Tibial nerve (tissue), 4 donors: ENCODE results near the gene CD9. TPM values are rescaled to one million over a fixed set of nuclear protein-coding genes. Genes with fewer than 3 reads are reported as not detected.

Source experiments
- DNase-seq, 2 donors: peaks; one replicate each; pipeline ENCODE4 v3.0.0-alpha.2; 2019; ENCODE audit warnings: low spot score in 2 of 2
- H3K27ac ChIP-seq, 4 donors: fragments of 200-600 bp; sonication (generic) in 3 of 4; one replicate each; pipeline ENCODE4 v1.5.1; 2017 to 2019; ENCODE audit warnings: mild to moderate bottlenecking in 1 of 4
- H3K27me3 ChIP-seq, 2 donors: fragments of 200-600 bp; sonication (generic) in 1 of 2; one replicate each; pipeline versions ENCODE4 v1.5.1 to v1.6.0; 2017 to 2019
- H3K36me3 ChIP-seq, 3 donors: fragments of 200-600 bp; sonication (generic); one replicate each; pipeline ENCODE4 v1.5.1; 2018 to 2019
- H3K4me1 ChIP-seq, 4 donors: fragments of 200-600 bp; sonication (generic) in 3 of 4; one replicate each; pipeline ENCODE4 v1.5.1; 2017 to 2019
- H3K4me3 ChIP-seq, 4 donors: fragments of 200-600 bp; sonication (generic) in 3 of 4; one replicate each; pipeline ENCODE4 v1.5.1; 2017 to 2019; ENCODE audit warnings: mild to moderate bottlenecking in 1 of 4, moderate library complexity in 1 of 4
- H3K9me3 ChIP-seq, 4 donors: fragments of 200-600 bp; sonication (generic) in 3 of 4; one replicate each; pipeline ENCODE4 v1.5.1; 2017 to 2019
- EP300 ChIP-seq, 2 donors: sonication (generic); formaldehyde crosslinking; IDR thresholded peaks; one replicate each; pipeline ENCODE4 v1.6.1; 2017; ENCODE audit warnings: antibody characterized with exemption in 2 of 2, mild to moderate bottlenecking in 1 of 2
- POLR2A ChIP-seq, 2 donors: fragments of 450-650 bp; IDR thresholded peaks; one replicate each; pipeline ENCODE4 v1.6.1; 2017; ENCODE audit warnings: antibody characterized with exemption in 2 of 2, mild to moderate bottlenecking in 2 of 2, moderate library complexity in 2 of 2
- WGBS, 2 donors: methylation state at CpG; one replicate each; pipeline ENCODE4 v1.1.5; 2018; 5-methylcytosine and 5-hydroxymethylcytosine counted together
- total RNA-seq, 4 donors: library from RNA; depleted of rRNA; stranded (reverse); fragments of >200 nt; gene quantifications; one replicate each; pipeline ENCODE4 v1.1.0, GENCODE V29; 2016
- TF ChIP-seq, protein P1 (sequence below), 5 experiments: fragments of 200-600 bp in 3 of 5; fragments of 450-650 bp in 2 of 5; sonication (generic) in 3 of 5; IDR thresholded peaks; one replicate each; pipeline ENCODE4 v1.5.1; 2016 to 2019; ENCODE audit warnings: antibody characterized with exemption in 5 of 5, mild to moderate bottlenecking in 3 of 5, moderate library complexity in 2 of 5

Gene CD9
- total RNA-seq, 4 donors from 2014 or later, result 297 to 500 (median 391) TPM

DNA sequence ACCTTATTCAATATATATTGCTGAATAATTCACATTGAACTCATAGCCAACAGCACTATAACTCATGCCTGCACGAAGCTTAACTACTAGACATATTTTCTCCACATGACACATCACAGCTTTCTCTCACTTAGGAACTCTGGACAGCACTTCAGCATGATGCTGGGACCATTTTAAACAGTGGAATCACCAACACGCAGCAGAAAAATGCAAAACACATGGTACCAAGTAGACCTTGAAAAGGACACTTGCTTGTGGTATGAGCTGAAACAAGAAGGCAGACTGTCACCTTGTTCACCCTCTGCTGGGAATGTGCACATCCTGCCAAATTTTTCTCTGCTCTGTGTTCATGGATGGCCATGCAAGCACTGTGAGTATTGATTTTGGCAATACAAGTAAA lies 34.8 kb upstream of the CD9 start:
- H3K27ac ChIP-seq, result no peak overlapping the region
- H3K4me3 ChIP-seq, result no peak overlapping the region
- no peaks in the 10 kb centered on the region for H3K36me3 ChIP-seq
- TF ChIP-seq, protein P1, sequence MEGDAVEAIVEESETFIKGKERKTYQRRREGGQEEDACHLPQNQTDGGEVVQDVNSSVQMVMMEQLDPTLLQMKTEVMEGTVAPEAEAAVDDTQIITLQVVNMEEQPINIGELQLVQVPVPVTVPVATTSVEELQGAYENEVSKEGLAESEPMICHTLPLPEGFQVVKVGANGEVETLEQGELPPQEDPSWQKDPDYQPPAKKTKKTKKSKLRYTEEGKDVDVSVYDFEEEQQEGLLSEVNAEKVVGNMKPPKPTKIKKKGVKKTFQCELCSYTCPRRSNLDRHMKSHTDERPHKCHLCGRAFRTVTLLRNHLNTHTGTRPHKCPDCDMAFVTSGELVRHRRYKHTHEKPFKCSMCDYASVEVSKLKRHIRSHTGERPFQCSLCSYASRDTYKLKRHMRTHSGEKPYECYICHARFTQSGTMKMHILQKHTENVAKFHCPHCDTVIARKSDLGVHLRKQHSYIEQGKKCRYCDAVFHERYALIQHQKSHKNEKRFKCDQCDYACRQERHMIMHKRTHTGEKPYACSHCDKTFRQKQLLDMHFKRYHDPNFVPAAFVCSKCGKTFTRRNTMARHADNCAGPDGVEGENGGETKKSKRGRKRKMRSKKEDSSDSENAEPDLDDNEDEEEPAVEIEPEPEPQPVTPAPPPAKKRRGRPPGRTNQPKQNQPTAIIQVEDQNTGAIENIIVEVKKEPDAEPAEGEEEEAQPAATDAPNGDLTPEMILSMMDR (IDR thresholded peaks at IDR 0.05), result no peak
- 75 to 76% methylated on average over 2 of the region's 2 CpGs for WGBS, 2 donors
- H3K27me3 ChIP-seq, result no peaks in the 10 kb centered on the region
- no peak for DNase-seq
- H3K9me3 ChIP-seq, result no peaks in the 10 kb centered on the region
- peaks cover 0 to 24% (median 9%) of the 10 kb centered on the region in 4 donors for H3K4me1 ChIP-seq

DNA sequence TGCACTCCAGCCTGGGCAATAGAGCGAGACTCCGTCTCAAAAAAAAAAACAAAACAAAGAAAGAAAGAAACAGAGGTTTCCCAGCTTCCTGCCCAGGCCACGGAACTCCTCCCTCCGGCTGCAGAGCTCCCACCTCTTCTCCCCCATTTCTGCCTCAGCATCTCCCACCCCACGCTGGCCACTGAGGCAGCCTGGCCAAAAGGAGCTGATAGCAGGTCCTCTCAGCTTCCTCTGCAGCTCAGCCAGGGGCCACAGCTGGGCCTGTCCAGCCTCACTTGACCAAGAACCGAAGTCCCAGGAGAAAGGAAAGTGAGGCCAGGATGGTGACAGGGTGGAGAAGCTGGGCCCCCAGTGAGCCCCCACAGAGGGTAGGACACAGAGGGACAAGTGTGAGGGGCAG lies 33.4 kb upstream of the CD9 start:
- Histone ChIP-seq H3K4me3 (no peak overlapping the region), H3K36me3 (no peaks in the 10 kb centered on the region), H3K27ac (peak overlapping the region in 3 of 4 donors; percentile 55 to 80 (median 80)), H3K27me3 (no peaks in the 10 kb centered on the region), H3K4me1 (peaks cover 0 to 19% (median 9%) of the 10 kb centered on the region in 4 donors), H3K9me3 (no peaks in the 10 kb centered on the region)
- TF ChIP-seq, protein P1 (IDR thresholded peaks at IDR 0.05), result no peak
- TF ChIP-seq EP300 (IDR thresholded peaks at IDR 0.05) (no peak), POLR2A (IDR thresholded peaks at IDR 0.05) (no peak)
- DNase-seq, result no peak
- WGBS, 2 donors, result 77 to 82% methylated on average over 6 of the region's 6 CpGs

DNA sequence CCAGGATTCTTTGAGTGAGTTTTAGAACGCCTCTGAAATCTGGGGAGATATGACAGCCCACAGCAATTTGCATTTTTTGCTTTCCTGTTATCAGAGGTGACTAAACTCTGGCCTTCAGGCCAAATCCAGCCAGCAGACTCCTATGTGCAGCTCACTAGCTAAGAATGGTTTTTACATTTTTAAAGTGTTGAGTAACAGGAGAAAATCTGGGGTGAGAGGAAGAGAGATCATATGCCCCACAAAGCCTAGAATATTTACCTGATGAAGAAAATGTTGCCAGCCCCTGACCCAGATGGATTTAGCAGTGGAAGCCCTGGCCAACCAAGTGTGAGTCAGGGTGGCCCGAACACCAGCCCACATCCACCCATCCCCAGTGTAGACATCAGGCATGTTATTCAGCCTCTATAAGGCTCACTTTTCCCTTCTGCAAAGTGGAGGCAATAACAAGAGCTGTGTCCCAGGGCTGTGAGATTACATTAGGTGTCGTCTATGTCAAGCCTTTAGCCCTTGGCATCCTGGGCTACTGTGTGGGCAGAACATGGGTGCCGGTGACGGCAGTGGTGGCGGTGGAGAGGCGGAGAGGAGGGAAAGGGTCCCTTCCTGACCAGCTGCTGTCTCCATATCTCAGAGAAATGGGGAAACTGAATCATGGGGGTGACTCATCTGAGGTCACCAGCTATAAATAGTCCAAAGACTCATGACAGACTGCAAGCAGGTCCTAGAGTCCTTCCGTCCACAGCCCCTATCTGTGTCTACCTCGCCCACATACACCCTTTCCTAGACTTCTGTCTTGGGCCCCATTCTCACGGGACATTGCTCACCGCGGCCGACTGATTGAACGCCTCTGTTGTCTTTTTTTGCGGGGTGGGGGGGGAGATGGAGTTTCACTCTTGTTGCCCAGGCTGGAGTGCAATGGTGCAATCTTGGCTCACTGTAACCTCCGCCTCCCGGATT lies 32.6 kb upstream of the CD9 start:
- H3K27ac ChIP-seq, result peak overlapping the region in 3 of 4 donors; percentile 55 to 80 (median 80)
- peaks cover 0 to 19% (median 9%) of the 10 kb centered on the region in 4 donors for H3K4me1 ChIP-seq
- no peaks in the 10 kb centered on the region for H3K27me3 ChIP-seq
- H3K36me3 ChIP-seq, result no peaks in the 10 kb centered on the region
- no peak for TF ChIP-seq POLR2A (IDR thresholded peaks at IDR 0.05)
- TF ChIP-seq, protein P1 (IDR thresholded peaks at IDR 0.05), result no peak
- peak; percentile 17 to 83 for TF ChIP-seq EP300 (IDR thresholded peaks at IDR 0.05)
- H3K4me3 ChIP-seq, result no peak overlapping the region
- no peaks in the 10 kb centered on the region for H3K9me3 ChIP-seq
- WGBS, 2 donors, result 53 to 59% methylated on average over 17 of the region's 17 CpGs
- DNase-seq, result peak in 1 of 2 donors; percentile 70

DNA sequence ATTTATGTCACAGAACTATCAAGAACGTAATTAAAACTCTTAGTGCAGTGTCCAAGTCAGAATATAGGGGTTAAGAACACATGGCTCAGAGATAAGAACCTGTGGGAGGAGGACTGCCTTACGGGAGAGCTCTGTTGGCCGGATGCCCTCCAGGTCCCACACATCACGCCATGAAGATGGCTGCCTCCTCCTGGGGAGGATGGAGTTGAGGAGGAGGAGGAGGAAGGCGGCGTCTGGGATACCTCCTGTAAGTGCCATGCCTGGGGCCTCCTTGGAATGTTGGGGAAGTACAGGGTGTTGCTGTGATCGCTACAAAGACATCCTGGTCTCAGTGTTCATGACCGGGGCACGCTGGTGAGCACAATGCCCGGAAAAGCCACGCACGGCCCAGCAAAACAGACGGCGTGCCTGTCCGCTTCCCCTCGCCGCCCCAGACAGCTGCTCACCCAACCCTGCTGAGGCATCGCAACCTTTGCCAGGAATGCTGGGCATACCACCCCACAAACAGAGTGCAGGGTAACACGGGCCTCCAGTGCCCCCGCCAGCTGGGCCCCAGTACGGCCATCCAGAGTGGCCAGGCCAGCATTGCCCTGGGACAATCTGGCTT lies 28.7 kb upstream of the CD9 start:
- Histone ChIP-seq H3K36me3 (no peaks in the 10 kb centered on the region), H3K27ac (peak overlapping the region in 1 of 4 donors; percentile 47), H3K27me3 (no peaks in the 10 kb centered on the region), H3K9me3 (no peaks in the 10 kb centered on the region), H3K4me1 (peaks cover 0 to 19% (median 9%) of the 10 kb centered on the region in 4 donors), H3K4me3 (no peak overlapping the region)
- WGBS, 2 donors, result 79 to 85% methylated on average over 10 to 20 of the region's 21 CpGs
- TF ChIP-seq, protein P1 (IDR thresholded peaks at IDR 0.05), result no peak
- TF ChIP-seq EP300 (IDR thresholded peaks at IDR 0.05) (peak; percentile 28 to 62), POLR2A (IDR thresholded peaks at IDR 0.05) (no peak)
- DNase-seq, result no peak

DNA sequence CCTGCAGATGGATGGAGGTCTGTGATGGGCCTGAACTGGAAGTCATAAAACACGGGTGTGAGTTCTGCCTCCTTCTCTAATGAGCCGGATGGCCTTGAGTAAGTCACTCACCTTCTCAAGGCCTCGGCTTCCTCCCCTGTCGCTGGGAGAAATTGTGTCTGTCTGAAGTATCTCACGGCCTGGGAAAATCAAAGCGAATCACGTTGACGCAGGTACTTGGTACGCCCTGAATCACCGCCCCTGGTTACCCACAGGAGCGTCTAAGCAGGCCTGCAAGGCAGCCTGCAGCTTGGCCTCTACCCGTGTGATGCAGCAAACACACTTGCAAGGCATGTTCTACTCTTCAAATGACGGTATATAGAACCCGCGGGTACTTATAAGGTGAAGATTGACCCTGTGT lies 28.1 kb upstream of the CD9 start:
- Histone ChIP-seq H3K27me3 (no peaks in the 10 kb centered on the region), H3K9me3 (no peaks in the 10 kb centered on the region), H3K27ac (peak overlapping the region in 1 of 4 donors; percentile 47), H3K36me3 (no peaks in the 10 kb centered on the region), H3K4me1 (peaks cover 0 to 15% (median 5%) of the 10 kb centered on the region in 4 donors), H3K4me3 (no peak overlapping the region)
- DNase-seq, result no peak
- WGBS, 2 donors, result 87 to 88% methylated on average over 15 of the region's 15 CpGs
- TF ChIP-seq, protein P1 (IDR thresholded peaks at IDR 0.05), result no peak
- TF ChIP-seq POLR2A (IDR thresholded peaks at IDR 0.05) (no peak), EP300 (IDR thresholded peaks at IDR 0.05) (no peak)
